ENCODE results near the gene MED25. TPM values are rescaled to one million over a fixed set of nuclear protein-coding genes. Genes with fewer than 3 reads are reported as not detected.
A peak's percentile ranks its signal among the peaks of the same experiment; 100 is the strongest.

MED25 gene
- total and polyA plus RNA-seq, 9 of the 15 experiments (the other 6 are each of a cell fraction or from before 2014, with no cell fraction given), result 4.1 to 93.9 (median 19.3) TPM

GRCh38 chr19:49817964-49818648 lies at the start of gene MED25 (continued):
- no peak for TF ChIP-seq ZFP91 (CRISPR knock-in tag; IDR thresholded peaks at IDR 0.05)
- TF ChIP-seq ZNF224 (CRISPR knock-in tag; IDR thresholded peaks at IDR 0.05), result no peak
- no peak for TF ChIP-seq ZNF124 (CRISPR knock-in tag; IDR thresholded peaks at IDR 0.05)
- no peak for TF ChIP-seq ZKSCAN3 (CRISPR knock-in tag; IDR thresholded peaks at IDR 0.05)
- no peak for TF ChIP-seq FOXP1 (CRISPR knock-in tag; IDR thresholded peaks at IDR 0.05)
- TF ChIP-seq HOMEZ (CRISPR knock-in tag; IDR thresholded peaks at IDR 0.05), result no peak
- TF ChIP-seq ZNF586 (CRISPR knock-in tag; conservative IDR thresholded peaks at IDR 0.05), result 0 out of 2 replicates have a peak, but pooled peaks have one; percentile 37
- peak; percentile 12; the same call in 1 of the 2 replicates for TF ChIP-seq NCOA1 (IDR thresholded peaks at IDR 0.05; ENCODE audit: low read depth)
- TF ChIP-seq USF1 (CRISPR knock-in tag; IDR thresholded peaks at IDR 0.05), result no peak
- no peak for TF ChIP-seq ARID2 (IDR thresholded peaks at IDR 0.05)
- no peak for TF ChIP-seq AFF4 (CRISPR knock-in tag; IDR thresholded peaks at IDR 0.05)
- TF ChIP-seq, protein P1, sequence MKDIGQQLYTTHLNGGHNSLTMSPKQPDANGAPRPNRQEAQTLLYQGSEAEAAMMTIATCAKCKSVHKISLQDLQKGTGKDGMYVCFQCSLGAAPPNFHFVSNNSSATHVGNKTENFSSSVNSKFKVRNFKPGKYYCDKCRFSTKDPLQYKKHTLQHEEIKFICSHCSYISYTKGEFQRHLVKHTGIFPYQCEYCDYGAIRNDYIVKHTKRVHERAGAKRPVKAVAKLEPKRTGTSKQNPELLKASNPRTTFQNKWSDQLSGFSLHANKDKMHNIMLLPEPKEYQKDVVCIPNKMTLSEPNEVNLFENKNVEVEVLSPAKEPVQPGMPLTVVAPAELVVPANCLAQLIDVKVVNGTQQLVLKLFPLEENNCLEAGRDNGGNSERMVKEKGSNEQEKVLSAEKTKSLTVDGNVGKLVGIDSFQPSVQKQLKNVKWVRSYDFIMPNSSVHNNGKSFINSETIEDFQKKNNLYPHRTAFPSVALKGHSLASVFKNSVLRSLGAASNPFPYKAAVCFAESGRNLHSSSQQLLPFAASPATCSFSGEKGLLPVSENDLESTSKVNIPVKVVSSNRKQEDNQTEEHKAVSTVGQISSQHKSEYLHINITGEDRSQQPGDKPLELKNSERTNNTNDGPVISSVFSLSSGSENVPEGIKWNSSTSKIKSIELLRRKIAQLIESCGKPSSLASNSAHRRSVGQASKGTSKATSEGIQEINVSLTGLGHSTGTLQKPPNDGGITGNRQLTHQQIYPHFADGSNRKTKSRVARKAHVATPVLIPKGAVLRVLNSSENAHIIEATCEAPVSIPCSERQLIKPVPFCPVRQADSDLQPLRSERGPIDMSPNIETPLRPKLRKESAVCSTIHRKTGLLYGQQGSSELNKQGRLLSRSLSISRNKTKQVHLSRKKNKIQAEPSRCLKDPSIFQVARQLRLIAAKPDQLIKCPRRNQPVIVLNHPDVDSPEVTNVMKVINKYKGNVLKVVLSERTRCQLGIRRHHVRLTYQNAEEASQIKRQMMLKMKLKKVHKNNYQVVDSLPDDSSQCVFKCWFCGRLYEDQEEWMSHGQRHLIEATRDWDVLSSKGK (CRISPR knock-in tag; IDR thresholded peaks at IDR 0.05), result no peak

Data from K562 (cell line).